Progenitor cell of endocrine pancreas (in vitro differentiated cells): ENCODE data around the gene ZNF3. TPM values are rescaled to one million over a fixed set of nuclear protein-coding genes. Genes with fewer than 3 reads are reported as not detected.
A peak's percentile ranks its signal among the peaks of the same experiment; 100 is the strongest.

Experiments
- DNase-seq: peaks from one replicate; pipeline ENCODE4 v3.0.0; 2021; ENCODE audit warnings: low spot score; ENCODE audit not compliant: unreplicated experiment
- H3K27ac Mint-ChIP-seq: 2 replicates; pipeline ENCODE4 v1.8.0; 2021; ENCODE audit warnings: mild to moderate bottlenecking, moderate library complexity, mixed read lengths
- H3K27me3 Mint-ChIP-seq: 2 replicates; pipeline ENCODE4 v1.8.0; 2021; ENCODE audit warnings: mixed read lengths
- H3K36me3 Mint-ChIP-seq: 2 replicates; pipeline ENCODE4 v1.8.0; 2022; ENCODE audit warnings: mixed read lengths; ENCODE audit not compliant: insufficient read depth
- H3K4me1 Mint-ChIP-seq: 2 replicates; pipeline ENCODE4 v1.8.0; 2021; ENCODE audit warnings: low read depth, mixed read lengths
- H3K4me3 Mint-ChIP-seq: 2 replicates; pipeline ENCODE4 v1.8.0; 2021; ENCODE audit warnings: low read depth, mild to moderate bottlenecking, moderate library complexity, mixed read lengths
- H3K9me3 Mint-ChIP-seq: 2 replicates; pipeline ENCODE4 v1.8.0; 2021; ENCODE audit warnings: low read depth, mixed read lengths
- CTCF ChIP-seq: fragments of 200-600 bp; sonication (generic); IDR thresholded peaks from one replicate; pipeline ENCODE4 v1.5.0; 2021; ENCODE audit warnings: antibody characterized with exemption, mild to moderate bottlenecking; ENCODE audit not compliant: unreplicated experiment
- total RNA-seq: library from RNA; stranded (reverse); gene quantifications from 2 replicates; pipeline ENCODE4 v1.2.1, GENCODE V29; 2021

Gene ZNF3
- total RNA-seq, 1 donor from 2014 or later: 95.1 TPM

- no peaks in the 10 kb centered on the region for H3K36me3 Mint-ChIP-seq
- peaks cover 13% of the 10 kb centered on the region for H3K4me1 Mint-ChIP-seq
- TF ChIP-seq CTCF: no peak
- no peak for DNase-seq
- no peaks in the 10 kb centered on the region for H3K9me3 Mint-ChIP-seq
- no peaks in the 10 kb centered on the region for H3K27me3 Mint-ChIP-seq
- peak overlapping the region; percentile 27 for H3K27ac Mint-ChIP-seq
- peak overlapping the region; percentile 66 for H3K4me3 Mint-ChIP-seq
Observed at GRCh38 chr7:100048680-100049079, 32.8 kb downstream of the ZNF3 start.

GRCh38 chr7:100044718-100045117, 36.8 kb downstream of the ZNF3 start:
- Mint-ChIP-seq H3K27me3 (no peaks in the 10 kb centered on the region), H3K9me3 (no peaks in the 10 kb centered on the region), H3K36me3 (peaks cover 5% of the 10 kb centered on the region), H3K4me1 (peaks cover 6% of the 10 kb centered on the region), H3K27ac (peak overlapping the region; percentile 80), H3K4me3 (no peak overlapping the region)
- no peak for TF ChIP-seq CTCF
- no peak for DNase-seq

- no peak for TF ChIP-seq CTCF
- Mint-ChIP-seq H3K9me3 (no peaks in the 10 kb centered on the region), H3K4me1 (peaks cover 3% of the 10 kb centered on the region), H3K27ac (no peak overlapping the region), H3K27me3 (no peaks in the 10 kb centered on the region), H3K36me3 (peaks cover 27% of the 10 kb centered on the region), H3K4me3 (no peak overlapping the region)
- no peak for DNase-seq
Observed at GRCh38 chr7:100040575-100040974, 40.9 kb downstream of the ZNF3 start.

- TF ChIP-seq CTCF: no peak
- H3K9me3 Mint-ChIP-seq: peaks cover under 1% of the 10 kb centered on the region
- H3K36me3 Mint-ChIP-seq: peaks cover 48% of the 10 kb centered on the region
- H3K4me3 Mint-ChIP-seq: no peak overlapping the region
- H3K27ac Mint-ChIP-seq: no peak overlapping the region
- peaks cover 3% of the 10 kb centered on the region for H3K4me1 Mint-ChIP-seq
- no peaks in the 10 kb centered on the region for H3K27me3 Mint-ChIP-seq
- DNase-seq: no peak
Observed at GRCh38 chr7:100038326-100038725, 43.2 kb downstream of the ZNF3 start.

GRCh38 chr7:100035876-100036275, 45.6 kb downstream of the ZNF3 start:
- Mint-ChIP-seq H3K27me3 (no peaks in the 10 kb centered on the region), H3K27ac (no peak overlapping the region), H3K9me3 (peaks cover 3% of the 10 kb centered on the region), H3K36me3 (peaks cover 59% of the 10 kb centered on the region), H3K4me3 (no peak overlapping the region), H3K4me1 (no peaks in the 10 kb centered on the region)
- no peak for TF ChIP-seq CTCF
- no peak for DNase-seq
